Measurements from ENCODE around the gene PLA2G2A. TPM values are rescaled to one million over a fixed set of nuclear protein-coding genes. Genes with fewer than 3 reads are reported as not detected.

Gene PLA2G2A
- total RNA-seq, 1 experiment from 2014 or later: 9.2 TPM

GRCh38 chr1:19955534-19956170, 23.8 kb downstream of the PLA2G2A start:
- Mint-ChIP-seq H3K4me3 (ENCODE audit: unreplicated experiment) (no peak overlapping the region), H3K9me3 (ENCODE audit: unreplicated experiment) (peaks cover 56% of the 10 kb centered on the region), H3K27me3 (ENCODE audit: insufficient read depth, unreplicated experiment) (no peaks in the 10 kb centered on the region), H3K27ac (ENCODE audit: unreplicated experiment) (no peak overlapping the region), H3K36me3 (ENCODE audit: insufficient read depth, unreplicated experiment) (no peaks in the 10 kb centered on the region), H3K4me1 (ENCODE audit: low read depth, unreplicated experiment) (no peaks in the 10 kb centered on the region)
- DNase-seq: no peak
- Histone ChIP-seq H3K4me1 (no peaks in the 10 kb centered on the region), H3K9me3 (no peaks in the 10 kb centered on the region), H3K36me3 (ENCODE audit: control insufficient read depth, insufficient read depth, low read length) (no peaks in the 10 kb centered on the region), H3K27me3 (replicated peaks; ENCODE audit: control insufficient read depth, insufficient read depth, low read length) (no peaks in the 10 kb centered on the region), H3K4me3 (ENCODE audit: low read depth, low read length) (no peak overlapping the region)
- no peak for TF ChIP-seq CTCF (IDR thresholded peaks at IDR 0.05; ENCODE audit: insufficient read depth in 1 of 2, low read depth in 1 of 2, low read length in 1 of 2, severe bottlenecking in 1 of 2, unreplicated experiment in 1 of 2)
- ChIA-PET POLR2A (no interaction called here), CTCF (no interaction called here)
- intact Hi-C loops (cut with micrococcal nuclease; ENCODE audit: unreplicated experiment): no loop called here
- no TSS peak for BruUV-seq (replicated peaks)

DNA sequence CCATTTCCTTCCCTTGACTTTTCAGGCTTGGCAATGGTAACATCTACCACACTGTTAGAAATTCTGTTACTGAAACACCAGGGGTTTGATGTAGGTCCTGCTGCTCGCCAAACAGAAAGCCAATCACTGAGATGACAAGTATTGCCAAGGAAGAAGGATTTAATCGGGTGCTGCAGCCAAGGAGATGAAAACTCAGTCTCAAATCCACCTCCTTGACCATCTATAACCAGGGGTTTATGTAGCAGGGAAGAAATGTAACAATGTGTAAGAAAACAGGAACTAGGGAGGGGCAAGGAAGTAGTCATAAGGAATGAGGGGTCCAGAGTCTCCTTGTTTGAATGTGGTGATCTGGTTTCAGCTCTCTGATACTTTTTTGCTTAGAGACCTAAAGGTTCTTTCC, 25.4 kb downstream of the PLA2G2A start:
- peaks cover under 1% of the 10 kb centered on the region; the same call in 1 of the 2 replicates for H3K4me1 ChIP-seq
- BruUV-seq (replicated peaks): no TSS peak
- H3K9me3 Mint-ChIP-seq (ENCODE audit: unreplicated experiment): peaks cover 56% of the 10 kb centered on the region
- no peaks in the 10 kb centered on the region for H3K36me3 ChIP-seq (ENCODE audit: control insufficient read depth, insufficient read depth, low read length)
- CTCF ChIA-PET: no interaction called here
- no peak for TF ChIP-seq CTCF (IDR thresholded peaks at IDR 0.05; ENCODE audit: insufficient read depth in 1 of 2, low read depth in 1 of 2, low read length in 1 of 2, severe bottlenecking in 1 of 2, unreplicated experiment in 1 of 2)
- H3K4me1 Mint-ChIP-seq (ENCODE audit: low read depth, unreplicated experiment): peaks cover 1% of the 10 kb centered on the region
- no peak overlapping the region for H3K4me3 Mint-ChIP-seq (ENCODE audit: unreplicated experiment)
- no peak for DNase-seq
- no peak overlapping the region for H3K27ac Mint-ChIP-seq (ENCODE audit: unreplicated experiment)
- H3K27me3 Mint-ChIP-seq (ENCODE audit: insufficient read depth, unreplicated experiment): no peaks in the 10 kb centered on the region
- H3K4me3 ChIP-seq (ENCODE audit: low read depth, low read length): no peak overlapping the region
- POLR2A ChIA-PET: no interaction called here
- H3K9me3 ChIP-seq: no peaks in the 10 kb centered on the region
- intact Hi-C loops (cut with micrococcal nuclease; ENCODE audit: unreplicated experiment): no loop called here
- H3K27me3 ChIP-seq (replicated peaks; ENCODE audit: control insufficient read depth, insufficient read depth, low read length): no peaks in the 10 kb centered on the region
- no peaks in the 10 kb centered on the region for H3K36me3 Mint-ChIP-seq (ENCODE audit: insufficient read depth, unreplicated experiment)

DNA sequence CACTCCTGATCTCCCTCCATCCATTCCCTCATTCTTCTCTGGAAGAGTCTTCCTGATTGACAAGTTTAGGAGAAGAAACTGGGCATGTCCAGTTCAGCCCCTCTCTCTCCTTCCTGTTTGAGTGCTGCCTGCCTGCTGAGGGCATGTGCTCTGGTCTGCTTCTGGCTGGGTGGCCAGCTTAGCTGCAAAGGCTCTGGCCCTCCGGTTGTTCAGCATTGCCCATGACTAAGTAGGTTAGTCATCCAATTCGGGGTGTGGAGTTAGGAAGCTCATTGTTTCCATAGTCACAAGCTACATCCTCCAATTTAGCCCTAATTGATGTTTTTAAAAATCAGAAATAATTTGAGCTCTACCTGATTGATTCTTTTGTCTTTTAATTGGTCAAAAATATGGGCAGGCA, 30.4 kb downstream of the PLA2G2A start:
- Mint-ChIP-seq H3K4me1 (ENCODE audit: low read depth, unreplicated experiment) (peaks cover 22% of the 10 kb centered on the region), H3K27ac (ENCODE audit: unreplicated experiment) (no peak overlapping the region), H3K4me3 (ENCODE audit: unreplicated experiment) (no peak overlapping the region), H3K9me3 (ENCODE audit: unreplicated experiment) (peaks cover 29% of the 10 kb centered on the region), H3K36me3 (ENCODE audit: insufficient read depth, unreplicated experiment) (peaks cover 18% of the 10 kb centered on the region), H3K27me3 (ENCODE audit: insufficient read depth, unreplicated experiment) (no peaks in the 10 kb centered on the region)
- CTCF ChIA-PET: interaction anchor here (1.7 kb wide), 1 partner anchor 26 kb away, joined by 4 read pairs; no protein-coding TSS in a partner anchor
- Histone ChIP-seq H3K4me1 (peaks cover 29% of the 10 kb centered on the region), H3K4me3 (ENCODE audit: low read depth, low read length) (no peak overlapping the region), H3K36me3 (ENCODE audit: control insufficient read depth, insufficient read depth, low read length) (no peaks in the 10 kb centered on the region), H3K9me3 (peaks cover 17% of the 10 kb centered on the region), H3K27me3 (replicated peaks; ENCODE audit: control insufficient read depth, insufficient read depth, low read length) (no peaks in the 10 kb centered on the region)
- no peak for TF ChIP-seq CTCF (IDR thresholded peaks at IDR 0.05; ENCODE audit: insufficient read depth in 1 of 2, low read depth in 1 of 2, low read length in 1 of 2, severe bottlenecking in 1 of 2, unreplicated experiment in 1 of 2)
- no TSS peak for BruUV-seq (replicated peaks)
- no peak for DNase-seq
- intact Hi-C loops (cut with micrococcal nuclease; ENCODE audit: unreplicated experiment): no loop called here
- POLR2A ChIA-PET: no interaction called here
